Measurements from ENCODE around the gene NUP62CL.

Gene NUP62CL

GRCh38 chrX:107146670-107147069 lies 59.6 kb downstream of the NUP62CL start:
- no peak for DNase-seq

- DNase-seq, result no peak
These were observed 70.3 kb downstream of the NUP62CL start for GRCh38 chrX:107135965-107136307.

- DNase-seq, result peak in 1 of 2 experiments; percentile 5
These were observed 70.9 kb downstream of the NUP62CL start for GRCh38 chrX:107135049-107135964.

- DNase-seq, result no peak
These were observed 82.5 kb downstream of the NUP62CL start for GRCh38 chrX:107123750-107124149.

DNA sequence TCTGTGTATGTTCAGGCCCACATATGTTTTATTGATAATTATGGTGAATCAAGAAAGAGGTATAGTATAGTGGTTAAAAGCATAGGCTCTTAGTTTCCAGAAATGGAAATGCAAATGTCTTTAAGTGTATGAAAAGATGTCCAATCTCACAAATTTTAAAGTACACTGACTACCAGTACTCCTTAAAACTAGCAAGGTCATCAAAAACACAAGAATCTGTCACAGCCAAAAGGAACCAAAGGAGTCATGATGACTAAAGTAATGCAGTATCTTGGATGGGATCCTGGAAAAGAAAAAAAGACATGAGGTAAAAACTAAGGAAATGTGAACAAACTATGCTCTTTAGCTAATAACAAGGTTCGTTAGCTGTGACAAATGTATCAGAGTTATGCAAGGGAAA lies 87.0 kb downstream of the NUP62CL start:
- DNase-seq, result no peak

GRCh38 chrX:107118322-107119147 lies 87.7 kb downstream of the NUP62CL start, which contains the start of gene RBM41:
TSS of gene RBM41 (minus strand) at chrX:107118822. CDS start at chrX:107118773, 49 bp downstream.
- DNase-seq, result peak; percentile 63 to 66

- no peak for DNase-seq
These were observed 88.3 kb downstream of the NUP62CL start for GRCh38 chrX:107117993-107118321.

GRCh38 chrX:107107459-107107858 lies 98.8 kb downstream of the NUP62CL start:
- no peak for DNase-seq

DNA sequence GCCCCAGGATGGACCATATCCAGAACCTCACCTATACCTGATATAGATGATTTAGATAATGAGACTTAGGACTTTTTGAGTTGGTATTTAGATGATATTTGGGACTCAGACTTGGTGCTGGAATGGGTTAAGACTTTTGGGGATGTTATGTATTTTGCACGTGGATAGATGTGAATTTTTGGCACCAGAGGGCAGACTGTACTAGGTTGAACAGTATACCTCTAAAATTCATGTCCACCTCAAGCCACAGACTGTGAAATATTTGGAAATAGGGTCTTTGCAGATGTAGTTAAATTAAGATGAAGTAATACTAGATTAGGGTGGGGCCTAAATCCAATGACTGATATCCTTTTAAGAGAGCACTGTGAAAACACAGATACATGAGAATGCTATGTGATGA lies 103.3 kb downstream of the NUP62CL start:
- no peak for DNase-seq

- DNase-seq, result no peak
These were observed 130.1 kb downstream of the NUP62CL start for GRCh38 chrX:107076158-107076557.

All from activated CD4-positive, alpha-beta T cell treated with anti-CD3 and anti-CD28 coated beads, Interleukin-2, amount 50 U/mL, for 4 hours (primary cell).